ENCODE data around the gene IPO4. TPM values are rescaled to one million over a fixed set of nuclear protein-coding genes. Genes with fewer than 3 reads are reported as not detected.

Gene IPO4
- total and polyA plus RNA-seq, 10 of the 15 experiments (the other 5 are each of a cell fraction or from before 2014, with no cell fraction given) = 7.8 to 139 (median 37.6) TPM

DNA sequence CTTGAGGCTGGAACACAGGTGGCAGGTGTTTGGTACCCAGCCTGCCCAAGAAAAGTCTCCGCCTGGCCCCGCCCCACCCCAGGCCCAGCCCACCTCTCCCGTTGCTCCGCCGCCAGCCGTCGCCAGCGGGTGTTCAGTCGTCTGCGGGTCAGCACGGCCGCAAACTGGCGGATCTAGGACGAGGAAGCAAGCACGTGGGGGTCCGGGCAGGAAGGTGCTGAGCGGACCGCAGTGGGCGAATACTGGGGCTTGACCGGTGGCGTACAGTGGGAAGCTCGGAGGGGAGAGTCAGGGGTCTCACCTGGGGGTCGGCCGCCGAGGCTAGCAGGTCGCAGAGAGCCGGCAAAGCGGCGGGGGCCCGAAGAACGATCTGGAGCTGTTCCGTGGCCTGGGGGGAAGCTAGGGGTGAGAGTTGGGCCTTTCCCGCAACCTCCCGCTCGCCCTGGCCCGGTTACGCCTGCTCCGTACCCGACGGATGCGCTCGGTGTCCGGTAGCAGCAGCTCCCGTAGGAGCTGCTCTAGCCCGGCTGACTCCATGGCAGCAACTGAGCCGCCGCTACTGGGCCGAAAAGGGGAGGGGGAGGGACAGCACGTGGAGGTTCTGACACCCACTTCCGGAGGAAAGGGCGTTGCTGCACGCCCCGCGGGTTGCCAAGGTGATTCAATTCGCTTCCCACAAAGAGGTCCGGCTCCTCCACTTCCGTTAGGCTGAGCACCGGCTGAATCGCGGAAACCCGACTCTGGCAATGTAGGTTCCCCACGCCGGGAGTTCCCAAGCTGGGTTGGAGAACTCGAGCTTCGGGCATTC, at the start of gene IPO4 (continued):
- TF ChIP-seq, protein P1, sequence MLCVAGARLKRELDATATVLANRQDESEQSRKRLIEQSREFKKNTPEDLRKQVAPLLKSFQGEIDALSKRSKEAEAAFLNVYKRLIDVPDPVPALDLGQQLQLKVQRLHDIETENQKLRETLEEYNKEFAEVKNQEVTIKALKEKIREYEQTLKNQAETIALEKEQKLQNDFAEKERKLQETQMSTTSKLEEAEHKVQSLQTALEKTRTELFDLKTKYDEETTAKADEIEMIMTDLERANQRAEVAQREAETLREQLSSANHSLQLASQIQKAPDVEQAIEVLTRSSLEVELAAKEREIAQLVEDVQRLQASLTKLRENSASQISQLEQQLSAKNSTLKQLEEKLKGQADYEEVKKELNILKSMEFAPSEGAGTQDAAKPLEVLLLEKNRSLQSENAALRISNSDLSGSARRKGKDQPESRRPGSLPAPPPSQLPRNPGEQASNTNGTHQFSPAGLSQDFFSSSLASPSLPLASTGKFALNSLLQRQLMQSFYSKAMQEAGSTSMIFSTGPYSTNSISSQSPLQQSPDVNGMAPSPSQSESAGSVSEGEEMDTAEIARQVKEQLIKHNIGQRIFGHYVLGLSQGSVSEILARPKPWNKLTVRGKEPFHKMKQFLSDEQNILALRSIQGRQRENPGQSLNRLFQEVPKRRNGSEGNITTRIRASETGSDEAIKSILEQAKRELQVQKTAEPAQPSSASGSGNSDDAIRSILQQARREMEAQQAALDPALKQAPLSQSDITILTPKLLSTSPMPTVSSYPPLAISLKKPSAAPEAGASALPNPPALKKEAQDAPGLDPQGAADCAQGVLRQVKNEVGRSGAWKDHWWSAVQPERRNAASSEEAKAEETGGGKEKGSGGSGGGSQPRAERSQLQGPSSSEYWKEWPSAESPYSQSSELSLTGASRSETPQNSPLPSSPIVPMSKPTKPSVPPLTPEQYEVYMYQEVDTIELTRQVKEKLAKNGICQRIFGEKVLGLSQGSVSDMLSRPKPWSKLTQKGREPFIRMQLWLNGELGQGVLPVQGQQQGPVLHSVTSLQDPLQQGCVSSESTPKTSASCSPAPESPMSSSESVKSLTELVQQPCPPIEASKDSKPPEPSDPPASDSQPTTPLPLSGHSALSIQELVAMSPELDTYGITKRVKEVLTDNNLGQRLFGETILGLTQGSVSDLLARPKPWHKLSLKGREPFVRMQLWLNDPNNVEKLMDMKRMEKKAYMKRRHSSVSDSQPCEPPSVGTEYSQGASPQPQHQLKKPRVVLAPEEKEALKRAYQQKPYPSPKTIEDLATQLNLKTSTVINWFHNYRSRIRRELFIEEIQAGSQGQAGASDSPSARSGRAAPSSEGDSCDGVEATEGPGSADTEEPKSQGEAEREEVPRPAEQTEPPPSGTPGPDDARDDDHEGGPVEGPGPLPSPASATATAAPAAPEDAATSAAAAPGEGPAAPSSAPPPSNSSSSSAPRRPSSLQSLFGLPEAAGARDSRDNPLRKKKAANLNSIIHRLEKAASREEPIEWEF (IDR thresholded peaks at IDR 0.05; ENCODE audit: insufficient replicate concordance, low read depth, low read length) = no peak
- TF ChIP-seq RCOR1 (conservative IDR thresholded peaks at IDR 0.05; ENCODE audit: low read depth, low read length) (peak; percentile 94), GATAD2B (conservative IDR thresholded peaks at IDR 0.05; ENCODE audit: low read depth) (0 out of 2 replicates have a peak, but pooled peaks have one; percentile 59), CBX3 (IDR thresholded peaks at IDR 0.05; ENCODE audit: borderline replicate concordance, low read depth) (no peak), IRF4 (IDR thresholded peaks at IDR 0.05; ENCODE audit: low read depth, low read length) (peak; percentile 89), TCF3 (IDR thresholded peaks at IDR 0.05; ENCODE audit: borderline replicate concordance, insufficient read depth, low read depth, low read length) (peak; percentile 77)
- TF ChIP-seq, protein P2, sequence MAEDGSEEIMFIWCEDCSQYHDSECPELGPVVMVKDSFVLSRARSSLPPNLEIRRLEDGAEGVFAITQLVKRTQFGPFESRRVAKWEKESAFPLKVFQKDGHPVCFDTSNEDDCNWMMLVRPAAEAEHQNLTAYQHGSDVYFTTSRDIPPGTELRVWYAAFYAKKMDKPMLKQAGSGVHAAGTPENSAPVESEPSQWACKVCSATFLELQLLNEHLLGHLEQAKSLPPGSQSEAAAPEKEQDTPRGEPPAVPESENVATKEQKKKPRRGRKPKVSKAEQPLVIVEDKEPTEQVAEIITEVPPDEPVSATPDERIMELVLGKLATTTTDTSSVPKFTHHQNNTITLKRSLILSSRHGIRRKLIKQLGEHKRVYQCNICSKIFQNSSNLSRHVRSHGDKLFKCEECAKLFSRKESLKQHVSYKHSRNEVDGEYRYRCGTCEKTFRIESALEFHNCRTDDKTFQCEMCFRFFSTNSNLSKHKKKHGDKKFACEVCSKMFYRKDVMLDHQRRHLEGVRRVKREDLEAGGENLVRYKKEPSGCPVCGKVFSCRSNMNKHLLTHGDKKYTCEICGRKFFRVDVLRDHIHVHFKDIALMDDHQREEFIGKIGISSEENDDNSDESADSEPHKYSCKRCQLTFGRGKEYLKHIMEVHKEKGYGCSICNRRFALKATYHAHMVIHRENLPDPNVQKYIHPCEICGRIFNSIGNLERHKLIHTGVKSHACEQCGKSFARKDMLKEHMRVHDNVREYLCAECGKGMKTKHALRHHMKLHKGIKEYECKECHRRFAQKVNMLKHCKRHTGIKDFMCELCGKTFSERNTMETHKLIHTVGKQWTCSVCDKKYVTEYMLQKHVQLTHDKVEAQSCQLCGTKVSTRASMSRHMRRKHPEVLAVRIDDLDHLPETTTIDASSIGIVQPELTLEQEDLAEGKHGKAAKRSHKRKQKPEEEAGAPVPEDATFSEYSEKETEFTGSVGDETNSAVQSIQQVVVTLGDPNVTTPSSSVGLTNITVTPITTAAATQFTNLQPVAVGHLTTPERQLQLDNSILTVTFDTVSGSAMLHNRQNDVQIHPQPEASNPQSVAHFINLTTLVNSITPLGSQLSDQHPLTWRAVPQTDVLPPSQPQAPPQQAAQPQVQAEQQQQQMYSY (CRISPR knock-in tag; IDR thresholded peaks at IDR 0.05) = no peak
- TF ChIP-seq, protein P3, sequence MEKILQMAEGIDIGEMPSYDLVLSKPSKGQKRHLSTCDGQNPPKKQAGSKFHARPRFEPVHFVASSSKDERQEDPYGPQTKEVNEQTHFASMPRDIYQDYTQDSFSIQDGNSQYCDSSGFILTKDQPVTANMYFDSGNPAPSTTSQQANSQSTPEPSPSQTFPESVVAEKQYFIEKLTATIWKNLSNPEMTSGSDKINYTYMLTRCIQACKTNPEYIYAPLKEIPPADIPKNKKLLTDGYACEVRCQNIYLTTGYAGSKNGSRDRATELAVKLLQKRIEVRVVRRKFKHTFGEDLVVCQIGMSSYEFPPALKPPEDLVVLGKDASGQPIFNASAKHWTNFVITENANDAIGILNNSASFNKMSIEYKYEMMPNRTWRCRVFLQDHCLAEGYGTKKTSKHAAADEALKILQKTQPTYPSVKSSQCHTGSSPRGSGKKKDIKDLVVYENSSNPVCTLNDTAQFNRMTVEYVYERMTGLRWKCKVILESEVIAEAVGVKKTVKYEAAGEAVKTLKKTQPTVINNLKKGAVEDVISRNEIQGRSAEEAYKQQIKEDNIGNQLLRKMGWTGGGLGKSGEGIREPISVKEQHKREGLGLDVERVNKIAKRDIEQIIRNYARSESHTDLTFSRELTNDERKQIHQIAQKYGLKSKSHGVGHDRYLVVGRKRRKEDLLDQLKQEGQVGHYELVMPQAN (conservative IDR thresholded peaks at IDR 0.05) = peak; percentile 99
- TF ChIP-seq, protein P4, sequence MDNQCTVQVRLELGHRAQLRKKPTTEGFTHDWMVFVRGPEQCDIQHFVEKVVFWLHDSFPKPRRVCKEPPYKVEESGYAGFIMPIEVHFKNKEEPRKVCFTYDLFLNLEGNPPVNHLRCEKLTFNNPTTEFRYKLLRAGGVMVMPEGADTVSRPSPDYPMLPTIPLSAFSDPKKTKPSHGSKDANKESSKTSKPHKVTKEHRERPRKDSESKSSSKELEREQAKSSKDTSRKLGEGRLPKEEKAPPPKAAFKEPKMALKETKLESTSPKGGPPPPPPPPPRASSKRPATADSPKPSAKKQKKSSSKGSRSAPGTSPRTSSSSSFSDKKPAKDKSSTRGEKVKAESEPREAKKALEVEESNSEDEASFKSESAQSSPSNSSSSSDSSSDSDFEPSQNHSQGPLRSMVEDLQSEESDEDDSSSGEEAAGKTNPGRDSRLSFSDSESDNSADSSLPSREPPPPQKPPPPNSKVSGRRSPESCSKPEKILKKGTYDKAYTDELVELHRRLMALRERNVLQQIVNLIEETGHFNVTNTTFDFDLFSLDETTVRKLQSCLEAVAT (IDR thresholded peaks at IDR 0.05) = peak; percentile 58; the same call in 1 of the 2 replicates
- TF ChIP-seq, protein P5, sequence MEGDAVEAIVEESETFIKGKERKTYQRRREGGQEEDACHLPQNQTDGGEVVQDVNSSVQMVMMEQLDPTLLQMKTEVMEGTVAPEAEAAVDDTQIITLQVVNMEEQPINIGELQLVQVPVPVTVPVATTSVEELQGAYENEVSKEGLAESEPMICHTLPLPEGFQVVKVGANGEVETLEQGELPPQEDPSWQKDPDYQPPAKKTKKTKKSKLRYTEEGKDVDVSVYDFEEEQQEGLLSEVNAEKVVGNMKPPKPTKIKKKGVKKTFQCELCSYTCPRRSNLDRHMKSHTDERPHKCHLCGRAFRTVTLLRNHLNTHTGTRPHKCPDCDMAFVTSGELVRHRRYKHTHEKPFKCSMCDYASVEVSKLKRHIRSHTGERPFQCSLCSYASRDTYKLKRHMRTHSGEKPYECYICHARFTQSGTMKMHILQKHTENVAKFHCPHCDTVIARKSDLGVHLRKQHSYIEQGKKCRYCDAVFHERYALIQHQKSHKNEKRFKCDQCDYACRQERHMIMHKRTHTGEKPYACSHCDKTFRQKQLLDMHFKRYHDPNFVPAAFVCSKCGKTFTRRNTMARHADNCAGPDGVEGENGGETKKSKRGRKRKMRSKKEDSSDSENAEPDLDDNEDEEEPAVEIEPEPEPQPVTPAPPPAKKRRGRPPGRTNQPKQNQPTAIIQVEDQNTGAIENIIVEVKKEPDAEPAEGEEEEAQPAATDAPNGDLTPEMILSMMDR (IDR thresholded peaks at IDR 0.05 in 2 of 3, conservative IDR thresholded peaks at IDR 0.05 in 1 of 3; ENCODE audit: control insufficient read depth in 2 of 3, extremely low read depth in 1 of 3, insufficient read depth in 1 of 3, low read depth in 3 of 3, low read length in 3 of 3) = no peak
- TF ChIP-seq, protein P6, sequence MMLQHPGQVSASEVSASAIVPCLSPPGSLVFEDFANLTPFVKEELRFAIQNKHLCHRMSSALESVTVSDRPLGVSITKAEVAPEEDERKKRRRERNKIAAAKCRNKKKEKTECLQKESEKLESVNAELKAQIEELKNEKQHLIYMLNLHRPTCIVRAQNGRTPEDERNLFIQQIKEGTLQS (IDR thresholded peaks at IDR 0.05; ENCODE audit: borderline replicate concordance, extremely low read depth, low read depth, low read length) = 0 out of 2 replicates have a peak, but pooled peaks have one; percentile 31

All from GM12878 (cell line).